ENCODE measurements around the gene ECSIT.

ECSIT gene

DNA sequence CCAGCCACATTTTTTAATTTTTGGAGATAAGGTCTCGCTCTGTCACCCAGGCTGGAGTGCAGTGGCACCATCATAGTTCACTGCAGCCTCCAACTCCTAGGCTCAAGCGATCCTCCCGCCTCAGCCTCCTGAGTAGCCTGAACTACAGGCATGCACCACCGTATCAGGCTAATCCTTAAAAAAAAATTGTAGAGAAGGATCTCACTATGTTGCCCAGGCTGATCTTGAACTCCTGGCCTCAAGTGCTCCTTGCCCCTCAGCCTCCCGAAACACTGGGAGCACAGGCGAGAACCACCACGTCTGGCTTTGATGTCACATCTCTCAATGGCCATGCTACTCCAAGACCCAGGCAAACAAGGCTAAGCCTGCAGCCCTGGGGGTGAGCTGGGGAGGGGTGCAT, 72.3 kb downstream of the ECSIT start:
- TF ChIP-seq, protein P1, sequence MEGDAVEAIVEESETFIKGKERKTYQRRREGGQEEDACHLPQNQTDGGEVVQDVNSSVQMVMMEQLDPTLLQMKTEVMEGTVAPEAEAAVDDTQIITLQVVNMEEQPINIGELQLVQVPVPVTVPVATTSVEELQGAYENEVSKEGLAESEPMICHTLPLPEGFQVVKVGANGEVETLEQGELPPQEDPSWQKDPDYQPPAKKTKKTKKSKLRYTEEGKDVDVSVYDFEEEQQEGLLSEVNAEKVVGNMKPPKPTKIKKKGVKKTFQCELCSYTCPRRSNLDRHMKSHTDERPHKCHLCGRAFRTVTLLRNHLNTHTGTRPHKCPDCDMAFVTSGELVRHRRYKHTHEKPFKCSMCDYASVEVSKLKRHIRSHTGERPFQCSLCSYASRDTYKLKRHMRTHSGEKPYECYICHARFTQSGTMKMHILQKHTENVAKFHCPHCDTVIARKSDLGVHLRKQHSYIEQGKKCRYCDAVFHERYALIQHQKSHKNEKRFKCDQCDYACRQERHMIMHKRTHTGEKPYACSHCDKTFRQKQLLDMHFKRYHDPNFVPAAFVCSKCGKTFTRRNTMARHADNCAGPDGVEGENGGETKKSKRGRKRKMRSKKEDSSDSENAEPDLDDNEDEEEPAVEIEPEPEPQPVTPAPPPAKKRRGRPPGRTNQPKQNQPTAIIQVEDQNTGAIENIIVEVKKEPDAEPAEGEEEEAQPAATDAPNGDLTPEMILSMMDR (IDR thresholded peaks at IDR 0.05) = no peak

Data from LNCAP (cell line).